C4-2B (cell line): ENCODE data around the gene ZDHHC24.

Source experiments
- ZFX ChIP-seq: fragments of 450-650 bp; IDR thresholded peaks from 2 replicates; pipeline ENCODE4 v1.6.1; 2017
- TF ChIP-seq, protein P1 (sequence below): fragments of 450-650 bp; conservative IDR thresholded peaks from 2 replicates; pipeline ENCODE4 v1.5.1; 2017; ENCODE audit warnings: mild to moderate bottlenecking

GRCh38 chr11:66476841-66477251 lies 69.0 kb downstream of the ZDHHC24 start:
- TF ChIP-seq, protein P1, sequence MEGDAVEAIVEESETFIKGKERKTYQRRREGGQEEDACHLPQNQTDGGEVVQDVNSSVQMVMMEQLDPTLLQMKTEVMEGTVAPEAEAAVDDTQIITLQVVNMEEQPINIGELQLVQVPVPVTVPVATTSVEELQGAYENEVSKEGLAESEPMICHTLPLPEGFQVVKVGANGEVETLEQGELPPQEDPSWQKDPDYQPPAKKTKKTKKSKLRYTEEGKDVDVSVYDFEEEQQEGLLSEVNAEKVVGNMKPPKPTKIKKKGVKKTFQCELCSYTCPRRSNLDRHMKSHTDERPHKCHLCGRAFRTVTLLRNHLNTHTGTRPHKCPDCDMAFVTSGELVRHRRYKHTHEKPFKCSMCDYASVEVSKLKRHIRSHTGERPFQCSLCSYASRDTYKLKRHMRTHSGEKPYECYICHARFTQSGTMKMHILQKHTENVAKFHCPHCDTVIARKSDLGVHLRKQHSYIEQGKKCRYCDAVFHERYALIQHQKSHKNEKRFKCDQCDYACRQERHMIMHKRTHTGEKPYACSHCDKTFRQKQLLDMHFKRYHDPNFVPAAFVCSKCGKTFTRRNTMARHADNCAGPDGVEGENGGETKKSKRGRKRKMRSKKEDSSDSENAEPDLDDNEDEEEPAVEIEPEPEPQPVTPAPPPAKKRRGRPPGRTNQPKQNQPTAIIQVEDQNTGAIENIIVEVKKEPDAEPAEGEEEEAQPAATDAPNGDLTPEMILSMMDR: no peak
- no peak for TF ChIP-seq ZFX
